Heart left ventricle (tissue), 13 donors: ENCODE results near the gene KRT4.

Experiments used
- CTCF ChIP-seq, 12 donors: fragments of 200-600 bp; sonication (generic) in 4 of 12; IDR thresholded peaks; one replicate each; pipeline versions ENCODE4 v1.5.0 to v1.8.0; 2018 to 2022; ENCODE audit warnings: antibody characterized with exemption in 12 of 12, mild to moderate bottlenecking in 5 of 12
- POLR2A ChIP-seq, 2 donors: fragments of 450-650 bp; IDR thresholded peaks; one replicate each; pipeline ENCODE4 v1.6.1; 2017; ENCODE audit warnings: antibody characterized with exemption in 2 of 2, mild to moderate bottlenecking in 2 of 2, moderate library complexity in 2 of 2
- donor health status: ischemic (EF 13 %, LVEDD 7.1; RV severe dilation, severe dysfunction).
- donor health status: DM: no; HTN: yes; CAD: no.
- donor health status: DM: no; HTN: no; CAD: no.
- donor health status: ischemic (EF 25% LVEDD 6.9; RV normal size, moderate dysfunction).
- donor health status: ischemic (EF 25% LVEDD 5.7; RV mildly dilated, moderate dysfunction).
- donor health status: ischemic (EF 35%, LVEDD 5.7; RV mildly dilated, moderate dysfunction).
- donor health status: nonischemic (EF 11% LVEDD 7.7; RV severe dilation, severe dysfunction).
- donor health status: DM: yes; HTN: yes; CAD: no.
- donor health status: PGD.
- donor health status: ischemic (EF 29% LVEDD 5.4; RV normal size, mild dysfunction).
- donor health status: nonischemic (EF 23%, LVEDD 6.1; RV moderate dilation, normal function).

GRCh38 chr12:52790427-52791270, 23.3 kb downstream of the KRT4 start:
- TF ChIP-seq POLR2A (IDR thresholded peaks at IDR 0.05) (no peak), CTCF (IDR thresholded peaks at IDR 0.05) (no peak)
